Skeletal muscle satellite cell (primary cell): Measurements from ENCODE around the gene XAB2.

Experiments used
- H3K27me3 ChIP-seq: 2 replicates; pipeline ENCODE4 v1.7.0; 2013; ENCODE audit warnings: low read length; ENCODE audit not compliant: control insufficient read depth, insufficient read depth
- H3K36me3 ChIP-seq: 2 replicates; pipeline ENCODE4 v1.7.0; 2013; ENCODE audit warnings: mild to moderate bottlenecking, control low read depth, low read length; ENCODE audit not compliant: insufficient read depth
- H3K4me1 ChIP-seq: 2 replicates; pipeline ENCODE4 v1.7.0; 2013; ENCODE audit warnings: low read length; ENCODE audit not compliant: control insufficient read depth, insufficient read depth
- H3K4me2 ChIP-seq: 2 replicates; pipeline ENCODE4 v1.7.0; 2013; ENCODE audit warnings: mild to moderate bottlenecking, low read length
- H3K4me3 ChIP-seq: 2 replicates; pipeline ENCODE4 v1.7.0; 2013; ENCODE audit warnings: low read length
- H3K9ac ChIP-seq: 2 replicates; pipeline ENCODE4 v1.7.0; 2013; ENCODE audit warnings: mild to moderate bottlenecking, low read depth, low read length, moderate library complexity
- H3K9me3 ChIP-seq: replicated peaks from 2 replicates; pipeline ENCODE4 v1.7.0; 2013; ENCODE audit warnings: mild to moderate bottlenecking, control low read depth, low read length

The XAB2 gene

GRCh38 chr19:7627166-7627565 lies 2.2 kb downstream of the XAB2 start:
- no peak overlapping the region for H3K4me3 ChIP-seq
- H3K36me3 ChIP-seq: peaks cover 31% of the 10 kb centered on the region
- H3K27me3 ChIP-seq: no peaks in the 10 kb centered on the region
- no peaks in the 10 kb centered on the region for H3K9me3 ChIP-seq
- no peak overlapping the region for H3K4me2 ChIP-seq
- H3K4me1 ChIP-seq: peaks cover 14% of the 10 kb centered on the region
- no peak overlapping the region for H3K9ac ChIP-seq

- peaks cover 41% of the 10 kb centered on the region for H3K36me3 ChIP-seq
- H3K9ac ChIP-seq: no peak overlapping the region
- H3K4me2 ChIP-seq: no peak overlapping the region
- H3K4me3 ChIP-seq: no peak overlapping the region
- no peaks in the 10 kb centered on the region for H3K27me3 ChIP-seq
- peaks cover 14% of the 10 kb centered on the region for H3K4me1 ChIP-seq
- H3K9me3 ChIP-seq: no peaks in the 10 kb centered on the region
Measured at GRCh38 chr19:7625763-7626372, 3.5 kb downstream of the XAB2 start.

- Histone ChIP-seq H3K27me3 (no peaks in the 10 kb centered on the region), H3K9ac (no peak overlapping the region), H3K4me2 (no peak overlapping the region), H3K4me1 (peaks cover 7% of the 10 kb centered on the region), H3K36me3 (peaks cover 49% of the 10 kb centered on the region), H3K9me3 (no peaks in the 10 kb centered on the region), H3K4me3 (no peak overlapping the region)
Measured at GRCh38 chr19:7624810-7625209, 4.5 kb downstream of the XAB2 start.

GRCh38 chr19:7623725-7624603 lies 5.4 kb downstream of the XAB2 start:
- peaks cover 10% of the 10 kb centered on the region for H3K4me1 ChIP-seq
- no peaks in the 10 kb centered on the region for H3K27me3 ChIP-seq
- no peaks in the 10 kb centered on the region for H3K9me3 ChIP-seq
- H3K4me3 ChIP-seq: no peak overlapping the region
- H3K9ac ChIP-seq: no peak overlapping the region
- H3K36me3 ChIP-seq: peaks cover 52% of the 10 kb centered on the region
- H3K4me2 ChIP-seq: no peak overlapping the region

GRCh38 chr19:7622933-7623685 lies 6.2 kb downstream of the XAB2 start:
- Histone ChIP-seq H3K4me2 (no peak overlapping the region), H3K9me3 (no peaks in the 10 kb centered on the region), H3K36me3 (peaks cover 52% of the 10 kb centered on the region), H3K9ac (no peak overlapping the region), H3K27me3 (no peaks in the 10 kb centered on the region), H3K4me1 (peaks cover 11% of the 10 kb centered on the region), H3K4me3 (no peak overlapping the region)

DNA sequence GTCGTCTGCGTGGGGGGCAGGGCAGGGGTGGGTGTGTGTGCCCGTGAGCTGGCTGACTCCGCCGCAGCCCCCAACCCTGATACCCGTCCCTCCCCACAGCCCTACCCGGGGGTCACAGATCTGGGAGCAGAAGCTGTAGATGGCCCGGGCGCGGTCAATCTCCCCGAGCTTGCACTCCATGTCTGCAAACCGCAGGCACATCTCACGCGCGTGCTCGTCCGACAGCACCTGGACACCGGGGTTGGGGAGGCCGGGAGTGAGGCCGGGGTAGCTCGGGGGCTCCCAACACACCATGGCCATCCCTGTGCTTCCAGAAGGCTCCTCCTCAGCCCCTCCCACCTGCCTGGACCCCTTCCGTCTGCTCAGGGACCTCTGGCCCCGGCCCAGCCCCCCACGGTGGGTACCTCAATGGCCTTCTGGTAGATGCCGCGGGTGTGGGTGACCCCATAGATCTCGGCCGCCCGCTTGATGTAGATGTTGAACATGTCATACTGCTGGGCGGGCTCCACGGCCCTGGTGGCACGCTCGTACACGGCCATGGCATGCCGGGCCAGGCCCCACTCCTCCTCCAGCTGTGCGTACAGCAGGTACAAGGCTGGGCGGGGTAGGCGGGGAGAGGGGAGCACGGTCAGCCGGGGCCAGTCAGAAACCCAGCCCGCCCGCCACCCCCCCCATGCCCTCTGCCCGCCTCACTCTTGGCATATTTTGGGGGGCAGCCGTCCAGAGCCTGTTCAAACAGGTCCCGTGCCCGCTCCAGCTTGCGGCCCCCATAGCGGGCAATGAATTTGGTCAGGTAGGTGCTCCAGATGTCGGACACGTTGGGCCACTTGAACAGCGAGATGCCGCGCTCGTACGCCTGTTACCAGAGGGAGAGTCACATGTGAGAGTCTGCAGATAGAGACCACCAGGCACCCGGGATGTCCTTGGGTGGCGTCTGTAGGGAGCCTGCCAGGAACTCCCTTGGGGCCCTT lies 8.6 kb downstream of the XAB2 start:
- no peak overlapping the region for H3K4me2 ChIP-seq

DNA sequence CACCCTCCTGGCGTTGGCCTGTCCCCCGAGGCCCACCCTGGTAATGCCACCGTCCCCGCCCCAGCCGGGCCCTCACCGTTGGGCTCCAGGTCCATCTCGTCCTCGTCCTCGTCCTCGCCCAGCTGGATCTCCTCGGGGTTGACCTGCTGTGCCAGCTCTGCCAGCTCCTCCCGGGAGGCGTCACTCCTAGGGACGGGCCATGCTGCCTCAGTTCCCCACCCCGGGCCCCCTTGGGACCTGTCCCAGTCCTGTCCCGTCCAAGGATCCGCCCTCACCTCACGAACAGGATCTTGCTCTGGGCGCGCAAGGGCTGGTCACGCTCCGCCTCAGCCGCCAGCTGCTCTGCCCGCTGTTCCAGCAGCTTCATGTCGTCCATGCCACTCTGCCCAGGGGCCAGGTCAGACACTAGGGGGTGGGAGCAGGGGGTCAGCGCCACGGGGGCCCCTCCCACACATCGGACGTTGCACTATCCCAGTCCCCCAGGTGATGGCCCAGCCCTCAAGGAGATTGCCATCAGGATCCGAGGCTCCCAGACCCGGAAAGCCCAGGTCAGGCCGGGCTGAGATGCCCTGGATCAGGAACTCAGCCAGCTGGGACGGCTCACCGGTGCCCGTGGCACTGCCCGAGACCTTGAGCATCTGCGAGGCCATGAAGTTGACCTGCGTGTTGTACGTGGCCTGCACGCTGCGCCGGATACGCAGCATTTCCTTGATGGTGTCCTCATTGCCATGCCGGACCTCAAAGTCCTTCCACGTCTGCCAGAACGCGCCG lies 9.5 kb downstream of the XAB2 start:
- Histone ChIP-seq H3K4me3 (no peak overlapping the region), H3K36me3 (peaks cover 39% of the 10 kb centered on the region), H3K4me2 (no peak overlapping the region), H3K27me3 (no peaks in the 10 kb centered on the region), H3K9me3 (no peaks in the 10 kb centered on the region), H3K9ac (no peak overlapping the region), H3K4me1 (peaks cover 10% of the 10 kb centered on the region)

More for the DNA sequence above, 8.6 kb downstream of the XAB2 start:
- Histone ChIP-seq H3K9me3 (no peaks in the 10 kb centered on the region), H3K4me3 (no peak overlapping the region), H3K36me3 (peaks cover 41% of the 10 kb centered on the region), H3K27me3 (no peaks in the 10 kb centered on the region), H3K9ac (no peak overlapping the region), H3K4me1 (peaks cover 10% of the 10 kb centered on the region)

DNA sequence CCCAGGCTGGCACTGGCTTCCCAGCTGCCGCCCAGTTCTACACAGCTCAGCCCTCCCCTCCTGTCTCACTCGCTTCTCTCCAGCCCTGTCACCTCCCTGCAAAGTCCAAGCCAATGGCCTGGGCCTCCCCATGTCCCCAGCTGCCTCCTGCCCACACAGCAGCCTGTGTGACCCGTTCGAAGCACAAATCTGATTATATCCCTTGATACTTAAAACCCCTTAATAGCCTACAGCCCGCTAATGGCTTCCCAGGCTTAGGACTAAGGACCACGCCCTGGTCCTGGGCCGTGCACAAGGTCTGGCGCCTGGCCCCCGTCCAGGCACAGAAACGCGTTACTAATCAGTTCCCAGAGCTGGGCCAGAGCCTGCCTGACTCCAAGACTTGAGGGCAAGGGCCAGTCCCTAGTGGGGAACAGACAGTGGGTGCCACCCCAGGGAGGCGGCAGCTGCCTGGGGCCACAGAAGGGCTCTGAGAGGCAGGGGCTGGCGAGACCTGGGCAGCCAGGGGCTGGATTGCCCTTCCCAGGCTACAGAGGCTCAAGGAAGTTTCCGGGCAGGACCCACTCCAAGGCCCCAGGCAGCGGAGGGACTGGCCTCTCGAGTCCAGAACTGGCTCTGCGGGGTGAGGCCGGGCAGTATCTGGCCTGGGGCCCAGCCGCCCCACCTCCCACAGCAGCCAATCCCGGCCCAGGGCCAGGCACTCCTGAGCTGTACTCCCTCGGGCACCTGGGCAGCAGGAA lies 10.4 kb downstream of the XAB2 start:
- Histone ChIP-seq H3K9ac (no peak overlapping the region), H3K9me3 (no peaks in the 10 kb centered on the region), H3K36me3 (peaks cover 36% of the 10 kb centered on the region), H3K4me2 (no peak overlapping the region), H3K4me1 (peaks cover 10% of the 10 kb centered on the region), H3K27me3 (no peaks in the 10 kb centered on the region), H3K4me3 (no peak overlapping the region)

DNA sequence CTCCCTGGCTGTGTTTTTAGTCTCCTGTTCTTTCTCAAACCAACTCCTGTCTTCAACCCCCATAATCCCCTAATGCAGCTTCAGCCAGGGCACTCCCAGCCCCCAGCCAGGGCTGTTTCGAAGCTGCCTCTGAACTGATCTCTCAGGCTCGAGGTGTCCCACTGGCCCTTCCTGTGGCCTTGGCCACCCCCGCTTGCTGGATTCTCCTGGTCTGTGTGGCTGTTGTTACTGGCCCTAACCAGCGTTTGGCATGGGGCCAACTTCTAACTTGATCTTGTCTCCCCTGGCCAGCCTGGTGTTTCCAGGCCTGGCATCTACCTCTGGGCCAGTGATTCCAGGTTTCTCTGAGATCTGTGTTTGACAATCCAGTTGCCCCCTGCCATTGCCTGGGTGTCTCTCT lies 11.0 kb downstream of the XAB2 start:
- H3K4me1 ChIP-seq: peaks cover 10% of the 10 kb centered on the region
- no peak overlapping the region for H3K4me3 ChIP-seq
- no peaks in the 10 kb centered on the region for H3K27me3 ChIP-seq
- H3K36me3 ChIP-seq: peaks cover 33% of the 10 kb centered on the region
- H3K4me2 ChIP-seq: no peak overlapping the region
- H3K9me3 ChIP-seq: no peaks in the 10 kb centered on the region
- H3K9ac ChIP-seq: no peak overlapping the region

DNA sequence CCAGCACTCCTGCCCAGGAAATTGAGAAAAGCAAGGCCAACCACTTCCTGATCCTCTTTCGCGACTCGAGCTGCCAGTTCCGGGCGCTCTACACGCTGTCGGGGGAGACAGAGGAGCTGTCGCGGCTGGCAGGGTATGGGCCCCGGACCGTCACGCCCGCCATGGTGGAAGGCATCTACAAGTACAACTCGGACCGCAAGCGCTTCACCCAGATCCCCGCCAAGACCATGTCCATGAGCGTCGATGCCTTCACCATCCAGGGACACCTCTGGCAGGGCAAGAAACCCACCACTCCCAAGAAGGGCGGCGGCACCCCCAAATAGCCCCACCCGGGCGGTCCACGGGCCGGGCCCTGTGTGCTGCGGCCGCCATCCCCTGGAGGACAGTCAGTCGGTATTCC lies 11.6 kb downstream of the XAB2 start:
- H3K9ac ChIP-seq: no peak overlapping the region
- H3K4me2 ChIP-seq: no peak overlapping the region
- no peaks in the 10 kb centered on the region for H3K9me3 ChIP-seq
- peaks cover 10% of the 10 kb centered on the region for H3K4me1 ChIP-seq
- H3K36me3 ChIP-seq: peaks cover 27% of the 10 kb centered on the region
- no peak overlapping the region for H3K4me3 ChIP-seq
- no peaks in the 10 kb centered on the region for H3K27me3 ChIP-seq
